ENCODE data around the gene BRD2. TPM values are rescaled to one million over a fixed set of nuclear protein-coding genes. Genes with fewer than 3 reads are reported as not detected.

Gene BRD2
- total and polyA plus RNA-seq, 9 of the 15 experiments (the other 6 are each of a cell fraction or from before 2014, with no cell fraction given): 19.0 to 252 (median 181) TPM

- TF ChIP-seq, protein P1, sequence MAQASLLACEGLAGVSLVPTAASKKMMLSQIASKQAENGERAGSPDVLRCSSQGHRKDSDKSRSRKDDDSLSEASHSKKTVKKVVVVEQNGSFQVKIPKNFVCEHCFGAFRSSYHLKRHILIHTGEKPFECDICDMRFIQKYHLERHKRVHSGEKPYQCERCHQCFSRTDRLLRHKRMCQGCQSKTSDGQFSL (CRISPR knock-in tag; IDR thresholded peaks at IDR 0.05): peak; percentile 91; the same call in 1 of the 2 replicates
- TF ChIP-seq, protein P1 (tag; IDR thresholded peaks at IDR 0.05): peak in 1 of 2 experiments; percentile 98; a peak in 2 of 4 replicates
- TF ChIP-seq ZNF639 (CRISPR knock-in tag; conservative IDR thresholded peaks at IDR 0.05 in 1 of 2, IDR thresholded peaks at IDR 0.05 in 1 of 2) (no peak), ZNF253 (CRISPR knock-in tag; conservative IDR thresholded peaks at IDR 0.05) (no peak), NELFE (IDR thresholded peaks at IDR 0.05; ENCODE audit: insufficient read depth, insufficient read length) (no peak), CBX1 (IDR thresholded peaks at IDR 0.05; ENCODE audit: low read depth) (0 out of 2 replicates have a peak, but pooled peaks have one; percentile 27), TEAD2 (tag; IDR thresholded peaks at IDR 0.05) (no peak), HNRNPH1 (optimal IDR thresholded peaks at IDR 0.05; ENCODE audit: low read depth, low read length) (no peak), RAD21 (CRISPR knock-in tag; conservative IDR thresholded peaks at IDR 0.05 in 1 of 2, IDR thresholded peaks at IDR 0.05 in 1 of 2) (no peak), TAF9B (IDR thresholded peaks at IDR 0.05; ENCODE audit: partially characterized antibody) (no peak)
- TF ChIP-seq, protein P2, sequence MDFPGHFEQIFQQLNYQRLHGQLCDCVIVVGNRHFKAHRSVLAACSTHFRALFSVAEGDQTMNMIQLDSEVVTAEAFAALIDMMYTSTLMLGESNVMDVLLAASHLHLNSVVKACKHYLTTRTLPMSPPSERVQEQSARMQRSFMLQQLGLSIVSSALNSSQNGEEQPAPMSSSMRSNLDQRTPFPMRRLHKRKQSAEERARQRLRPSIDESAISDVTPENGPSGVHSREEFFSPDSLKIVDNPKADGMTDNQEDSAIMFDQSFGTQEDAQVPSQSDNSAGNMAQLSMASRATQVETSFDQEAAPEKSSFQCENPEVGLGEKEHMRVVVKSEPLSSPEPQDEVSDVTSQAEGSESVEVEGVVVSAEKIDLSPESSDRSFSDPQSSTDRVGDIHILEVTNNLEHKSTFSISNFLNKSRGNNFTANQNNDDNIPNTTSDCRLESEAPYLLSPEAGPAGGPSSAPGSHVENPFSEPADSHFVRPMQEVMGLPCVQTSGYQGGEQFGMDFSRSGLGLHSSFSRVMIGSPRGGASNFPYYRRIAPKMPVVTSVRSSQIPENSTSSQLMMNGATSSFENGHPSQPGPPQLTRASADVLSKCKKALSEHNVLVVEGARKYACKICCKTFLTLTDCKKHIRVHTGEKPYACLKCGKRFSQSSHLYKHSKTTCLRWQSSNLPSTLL (IDR thresholded peaks at IDR 0.05): peak; percentile 32; the same call in 1 of the 2 replicates
- TF ChIP-seq, protein P3, sequence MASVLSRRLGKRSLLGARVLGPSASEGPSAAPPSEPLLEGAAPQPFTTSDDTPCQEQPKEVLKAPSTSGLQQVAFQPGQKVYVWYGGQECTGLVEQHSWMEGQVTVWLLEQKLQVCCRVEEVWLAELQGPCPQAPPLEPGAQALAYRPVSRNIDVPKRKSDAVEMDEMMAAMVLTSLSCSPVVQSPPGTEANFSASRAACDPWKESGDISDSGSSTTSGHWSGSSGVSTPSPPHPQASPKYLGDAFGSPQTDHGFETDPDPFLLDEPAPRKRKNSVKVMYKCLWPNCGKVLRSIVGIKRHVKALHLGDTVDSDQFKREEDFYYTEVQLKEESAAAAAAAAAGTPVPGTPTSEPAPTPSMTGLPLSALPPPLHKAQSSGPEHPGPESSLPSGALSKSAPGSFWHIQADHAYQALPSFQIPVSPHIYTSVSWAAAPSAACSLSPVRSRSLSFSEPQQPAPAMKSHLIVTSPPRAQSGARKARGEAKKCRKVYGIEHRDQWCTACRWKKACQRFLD (CRISPR knock-in tag; IDR thresholded peaks at IDR 0.05): no peak
These were observed 2.2 kb downstream of the BRD2 start (continued) for GRCh38 chr6:32970413-32971241.

Data from K562 (cell line).